Endothelial cell (in vitro differentiated cells): ENCODE results near the gene MRPL39. TPM values are rescaled to one million over a fixed set of nuclear protein-coding genes. Genes with fewer than 3 reads are reported as not detected.

Experiments used
- DNase-seq: peaks from one replicate; pipeline ENCODE4 v3.0.0; 2021; ENCODE audit warnings: low spot score
- H3K27ac Mint-ChIP-seq: one replicate; pipeline ENCODE4 v1.8.0; 2021; ENCODE audit warnings: mixed read lengths, inconsistent platforms; ENCODE audit not compliant: unreplicated experiment
- H3K27me3 Mint-ChIP-seq: one replicate; pipeline ENCODE4 v1.8.0; 2021; ENCODE audit warnings: mild to moderate bottlenecking, moderate library complexity, mixed read lengths, inconsistent platforms; ENCODE audit not compliant: unreplicated experiment
- H3K36me3 Mint-ChIP-seq: one replicate; pipeline ENCODE4 v1.8.0; 2021; ENCODE audit warnings: mild to moderate bottlenecking, low read depth, mixed read lengths, inconsistent platforms; ENCODE audit not compliant: unreplicated experiment
- H3K4me1 Mint-ChIP-seq: one replicate; pipeline ENCODE4 v1.8.0; 2021; ENCODE audit warnings: mild to moderate bottlenecking, mixed read lengths, inconsistent platforms; ENCODE audit not compliant: unreplicated experiment
- H3K4me3 Mint-ChIP-seq: one replicate; pipeline ENCODE4 v1.8.0; 2021; ENCODE audit warnings: mild to moderate bottlenecking, mixed read lengths, inconsistent platforms; ENCODE audit not compliant: unreplicated experiment
- H3K9me3 Mint-ChIP-seq: one replicate; pipeline ENCODE4 v1.8.0; 2021; ENCODE audit warnings: mixed read lengths, inconsistent platforms; ENCODE audit not compliant: unreplicated experiment
- CTCF ChIP-seq: fragments of 200-600 bp; sonication (generic); IDR thresholded peaks from one replicate; pipeline ENCODE4 v1.5.0; 2021; ENCODE audit warnings: antibody characterized with exemption; ENCODE audit not compliant: unreplicated experiment
- total RNA-seq: library from RNA; stranded (reverse); fragmentation: NEBNext Ultra II Directional; extraction: Animal tissue kit (Norgen Biotek cat#: 25700); gene quantifications from one replicate; pipeline ENCODE4 v1.2.1, GENCODE V29; 2021; ENCODE audit not compliant: unreplicated experiment

The MRPL39 gene
- total RNA-seq, 1 donor from 2014 or later = 25.0 TPM

- H3K27ac Mint-ChIP-seq = no peak overlapping the region
- no peaks in the 10 kb centered on the region for H3K27me3 Mint-ChIP-seq
- no peak for DNase-seq
- no peaks in the 10 kb centered on the region for H3K36me3 Mint-ChIP-seq
- H3K4me3 Mint-ChIP-seq = no peak overlapping the region
- no peaks in the 10 kb centered on the region for H3K9me3 Mint-ChIP-seq
- H3K4me1 Mint-ChIP-seq = no peaks in the 10 kb centered on the region
- TF ChIP-seq CTCF = no peak
Measured at GRCh38 chr21:25551569-25551968, 55.7 kb downstream of the MRPL39 start.

GRCh38 chr21:25550352-25551120 lies 56.7 kb downstream of the MRPL39 start:
- H3K9me3 Mint-ChIP-seq = no peaks in the 10 kb centered on the region
- no peak for DNase-seq
- H3K36me3 Mint-ChIP-seq = no peaks in the 10 kb centered on the region
- no peak overlapping the region for H3K4me3 Mint-ChIP-seq
- no peak for TF ChIP-seq CTCF
- H3K27ac Mint-ChIP-seq = no peak overlapping the region
- H3K27me3 Mint-ChIP-seq = no peaks in the 10 kb centered on the region
- H3K4me1 Mint-ChIP-seq = no peaks in the 10 kb centered on the region

- Mint-ChIP-seq H3K27me3 (no peaks in the 10 kb centered on the region), H3K36me3 (peaks cover 3% of the 10 kb centered on the region), H3K9me3 (no peaks in the 10 kb centered on the region)
Measured at GRCh38 chr21:25541042-25541441, 66.2 kb downstream of the MRPL39 start.

DNA sequence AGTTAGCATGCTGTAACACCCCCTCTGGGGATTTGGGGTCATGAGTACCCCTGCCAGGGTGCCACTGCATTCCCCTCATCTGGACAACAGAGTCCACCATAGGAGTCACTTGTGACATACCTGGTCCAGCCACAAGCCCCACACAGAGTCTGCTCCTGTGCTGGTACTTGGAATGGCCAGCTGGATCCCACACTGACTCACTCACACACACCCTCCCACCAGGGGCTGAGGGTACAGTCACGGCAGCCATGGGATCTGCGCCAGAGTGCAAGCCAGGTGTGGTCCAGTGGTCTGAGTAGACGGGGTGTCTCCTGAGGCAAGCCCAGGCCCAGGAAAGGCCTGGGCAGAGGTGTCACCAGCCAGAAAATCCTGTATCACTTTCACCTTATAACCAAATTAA lies 67.7 kb downstream of the MRPL39 start:
- H3K4me3 Mint-ChIP-seq = no peak overlapping the region
- H3K36me3 Mint-ChIP-seq = peaks cover 3% of the 10 kb centered on the region
- DNase-seq = no peak
- TF ChIP-seq CTCF = no peak
- H3K9me3 Mint-ChIP-seq = no peaks in the 10 kb centered on the region
- H3K27me3 Mint-ChIP-seq = no peaks in the 10 kb centered on the region
- no peaks in the 10 kb centered on the region for H3K4me1 Mint-ChIP-seq
- H3K27ac Mint-ChIP-seq = no peak overlapping the region

More at GRCh38 chr21:25541042-25541441, 66.2 kb downstream of the MRPL39 start:
- Mint-ChIP-seq H3K27ac (no peak overlapping the region), H3K4me3 (no peak overlapping the region), H3K4me1 (no peaks in the 10 kb centered on the region)
- no peak for TF ChIP-seq CTCF
- DNase-seq = no peak

GRCh38 chr21:25537174-25537573 lies 70.1 kb downstream of the MRPL39 start:
- Mint-ChIP-seq H3K9me3 (no peaks in the 10 kb centered on the region), H3K27me3 (no peaks in the 10 kb centered on the region), H3K4me1 (no peaks in the 10 kb centered on the region)

More at GRCh38 chr21:25537174-25537573, 70.1 kb downstream of the MRPL39 start:
- Mint-ChIP-seq H3K36me3 (peaks cover 3% of the 10 kb centered on the region), H3K4me3 (no peak overlapping the region), H3K27ac (no peak overlapping the region)
- no peak for DNase-seq
- no peak for TF ChIP-seq CTCF
